D721Med (cell line): ENCODE results near the gene ACIN1.
A peak's percentile ranks its signal among the peaks of the same experiment; 100 is the strongest.

Source experiments
- DNase-seq: peaks from one replicate; pipeline ENCODE4 v3.0.0; 2011; ENCODE audit warnings: low spot score; ENCODE audit not compliant: insufficient read length
- FAIRE-seq: peaks from 2 replicates; lab custom pipeline; 2011; peaks lifted over from hg19 to GRCh38; lab: Jason Lieb, UNC
- CTCF ChIP-seq: IDR thresholded peaks from 2 replicates; pipeline ENCODE4 v1.5.1; 2012; ENCODE audit warnings: mild to moderate bottlenecking, control low read depth; ENCODE audit not compliant: insufficient read depth; ENCODE audit errors: missing control alignments

Gene ACIN1

GRCh38 chr14:23071244-23071920 lies 23.6 kb downstream of the ACIN1 start:
- no peak for TF ChIP-seq CTCF
- DNase-seq = no peak
- FAIRE-seq = no peak

GRCh38 chr14:23070262-23071129 lies 24.4 kb downstream of the ACIN1 start:
- TF ChIP-seq CTCF = no peak
- no peak for DNase-seq
- FAIRE-seq = no peak

- no peak for DNase-seq
- no peak for TF ChIP-seq CTCF
- no peak for FAIRE-seq
Measured at GRCh38 chr14:23069413-23069806, 25.5 kb downstream of the ACIN1 start.

- no peak for FAIRE-seq
- DNase-seq = peak; percentile 93
- peak; percentile 99 for TF ChIP-seq CTCF
Measured at GRCh38 chr14:23068789-23069412, 26.0 kb downstream of the ACIN1 start.

GRCh38 chr14:23067847-23068788 lies 26.8 kb downstream of the ACIN1 start:
- FAIRE-seq (no peak), DNase-seq (no peak)
- TF ChIP-seq CTCF = no peak

- FAIRE-seq (no peak), DNase-seq (no peak)
- TF ChIP-seq CTCF = no peak
Measured at GRCh38 chr14:23066855-23067744, 27.8 kb downstream of the ACIN1 start.
